Measurements from ENCODE around the gene ZNF18. TPM values are rescaled to one million over a fixed set of nuclear protein-coding genes. Genes with fewer than 3 reads are reported as not detected.

ZNF18 gene
- total RNA-seq, 2 experiments from 2014 or later, result 9.1 TPM

DNA sequence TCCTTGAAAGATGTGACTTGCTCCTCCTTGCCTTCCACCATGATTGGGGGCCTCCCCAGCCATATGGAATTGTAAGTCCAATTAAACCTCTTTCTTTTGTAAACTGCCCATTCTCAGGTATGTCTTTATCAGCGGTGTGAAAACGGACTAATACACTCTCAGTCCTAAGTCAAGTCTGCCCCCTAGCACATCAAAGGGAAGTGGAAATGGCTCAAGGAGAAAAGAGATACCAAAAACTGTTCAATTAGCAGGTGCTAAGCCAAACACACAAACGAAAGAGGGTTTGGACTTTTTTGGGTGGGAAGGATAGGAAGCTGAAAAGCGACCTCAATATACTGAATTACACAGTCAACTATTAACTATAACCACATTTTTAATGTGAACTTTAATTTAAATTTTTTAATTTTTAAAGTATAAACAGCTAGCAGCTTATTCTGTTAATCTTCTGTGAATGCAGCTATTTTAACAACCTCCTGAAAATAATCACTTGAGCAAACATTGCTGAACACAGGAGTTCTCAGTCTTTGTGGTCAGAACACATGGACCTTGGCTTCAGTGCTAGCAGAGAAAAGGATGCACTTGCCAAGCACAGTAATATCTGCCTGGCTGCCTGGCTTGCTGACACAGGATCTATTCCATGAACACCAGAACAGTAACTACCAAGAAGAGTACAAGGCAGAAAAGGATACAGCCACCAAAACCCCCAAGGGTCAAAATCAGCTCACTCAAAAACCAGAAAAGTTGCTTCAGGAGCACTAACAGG lies 10.9 kb downstream of the ZNF18 start:
- POLR2A ChIA-PET, result no interaction called here
- H4K20me1 ChIP-seq (ENCODE audit: insufficient read depth, low read length), result 0 out of 2 replicates have a peak, but pooled peaks cover 4% of the 10 kb centered on the region
- H3K4me3 ChIP-seq (ENCODE audit: low read depth, low read length, poor library complexity, severe bottlenecking), result no peak overlapping the region
- CTCF ChIA-PET (ENCODE audit: unreplicated experiment), result no interaction called here
- H3K4me2 ChIP-seq (ENCODE audit: low read length), result no peak overlapping the region
- no peak for DNase-seq (ENCODE audit: low spot score)
- no peaks in the 10 kb centered on the region for H3K9me3 ChIP-seq (ENCODE audit: low read length)
- no peaks in the 10 kb centered on the region for H3K79me2 ChIP-seq (ENCODE audit: insufficient read depth, low read depth, low read length)
- no peak overlapping the region for H3K27ac ChIP-seq (ENCODE audit: low read depth, low read length, poor library complexity, severe bottlenecking)
- H3K4me1 ChIP-seq (ENCODE audit: insufficient read depth, low read length, poor library complexity, severe bottlenecking), result no peaks in the 10 kb centered on the region
- intact Hi-C loops (cut with micrococcal nuclease; ENCODE audit: unreplicated experiment), result no loop called here
- BruUV-seq (replicated peaks), result no TSS peak
- H3K36me3 ChIP-seq (ENCODE audit: insufficient read depth, low read length), result peaks cover 20% of the 10 kb centered on the region; the same call in 1 of the 2 replicates
- no peak overlapping the region for H2AFZ ChIP-seq (ENCODE audit: low read length)
- H3K9me2 ChIP-seq (ENCODE audit: insufficient read depth, low read length), result no peaks in the 10 kb centered on the region
- no peak for TF ChIP-seq EZH2phosphoT487 (IDR thresholded peaks at IDR 0.05; ENCODE audit: borderline replicate concordance, low read depth, low read length)
- TF ChIP-seq, protein P1, sequence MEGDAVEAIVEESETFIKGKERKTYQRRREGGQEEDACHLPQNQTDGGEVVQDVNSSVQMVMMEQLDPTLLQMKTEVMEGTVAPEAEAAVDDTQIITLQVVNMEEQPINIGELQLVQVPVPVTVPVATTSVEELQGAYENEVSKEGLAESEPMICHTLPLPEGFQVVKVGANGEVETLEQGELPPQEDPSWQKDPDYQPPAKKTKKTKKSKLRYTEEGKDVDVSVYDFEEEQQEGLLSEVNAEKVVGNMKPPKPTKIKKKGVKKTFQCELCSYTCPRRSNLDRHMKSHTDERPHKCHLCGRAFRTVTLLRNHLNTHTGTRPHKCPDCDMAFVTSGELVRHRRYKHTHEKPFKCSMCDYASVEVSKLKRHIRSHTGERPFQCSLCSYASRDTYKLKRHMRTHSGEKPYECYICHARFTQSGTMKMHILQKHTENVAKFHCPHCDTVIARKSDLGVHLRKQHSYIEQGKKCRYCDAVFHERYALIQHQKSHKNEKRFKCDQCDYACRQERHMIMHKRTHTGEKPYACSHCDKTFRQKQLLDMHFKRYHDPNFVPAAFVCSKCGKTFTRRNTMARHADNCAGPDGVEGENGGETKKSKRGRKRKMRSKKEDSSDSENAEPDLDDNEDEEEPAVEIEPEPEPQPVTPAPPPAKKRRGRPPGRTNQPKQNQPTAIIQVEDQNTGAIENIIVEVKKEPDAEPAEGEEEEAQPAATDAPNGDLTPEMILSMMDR (conservative IDR thresholded peaks at IDR 0.05; ENCODE audit: low read length), result no peak

DNA sequence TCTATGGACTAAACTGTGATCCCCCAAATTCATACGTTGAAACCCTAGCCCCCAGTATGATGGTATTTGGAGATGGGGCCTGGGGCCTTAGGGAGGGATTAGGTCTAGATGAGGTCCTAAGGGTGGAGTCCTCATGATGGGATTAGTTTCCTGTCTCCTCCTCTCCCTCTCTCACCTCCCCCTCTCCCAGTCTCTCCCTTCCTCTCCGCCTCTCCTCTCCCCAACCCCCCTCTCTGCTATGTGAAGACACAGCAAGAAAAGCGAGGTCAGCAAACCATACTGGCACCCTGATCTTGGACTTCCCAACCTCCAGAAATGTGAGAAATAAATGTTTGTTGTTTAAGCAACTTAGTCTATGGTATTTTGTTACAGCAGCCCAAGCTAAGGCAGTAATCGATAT lies 15.4 kb downstream of the ZNF18 start:
- Histone ChIP-seq H3K4me3 (ENCODE audit: low read depth, low read length, poor library complexity, severe bottlenecking) (no peak overlapping the region), H3K27ac (ENCODE audit: low read depth, low read length, poor library complexity, severe bottlenecking) (no peak overlapping the region), H3K36me3 (ENCODE audit: insufficient read depth, low read length) (peaks cover 34% of the 10 kb centered on the region), H4K20me1 (ENCODE audit: insufficient read depth, low read length) (no peaks in the 10 kb centered on the region), H2AFZ (ENCODE audit: low read length) (no peak overlapping the region), H3K79me2 (ENCODE audit: insufficient read depth, low read depth, low read length) (no peaks in the 10 kb centered on the region), H3K9me2 (ENCODE audit: insufficient read depth, low read length) (no peaks in the 10 kb centered on the region), H3K4me2 (ENCODE audit: low read length) (no peak overlapping the region), H3K9me3 (ENCODE audit: low read length) (no peaks in the 10 kb centered on the region), H3K4me1 (ENCODE audit: insufficient read depth, low read length, poor library complexity, severe bottlenecking) (no peaks in the 10 kb centered on the region)
- no peak for DNase-seq (ENCODE audit: low spot score)
- TF ChIP-seq, protein P1 (conservative IDR thresholded peaks at IDR 0.05; ENCODE audit: low read length), result no peak
- TF ChIP-seq EZH2phosphoT487 (IDR thresholded peaks at IDR 0.05; ENCODE audit: borderline replicate concordance, low read depth, low read length), result no peak
- intact Hi-C loops (cut with micrococcal nuclease; ENCODE audit: unreplicated experiment), result no loop called here
- no TSS peak for BruUV-seq (replicated peaks)
- CTCF ChIA-PET (ENCODE audit: unreplicated experiment), result no interaction called here
- POLR2A ChIA-PET, result no interaction called here

DNA sequence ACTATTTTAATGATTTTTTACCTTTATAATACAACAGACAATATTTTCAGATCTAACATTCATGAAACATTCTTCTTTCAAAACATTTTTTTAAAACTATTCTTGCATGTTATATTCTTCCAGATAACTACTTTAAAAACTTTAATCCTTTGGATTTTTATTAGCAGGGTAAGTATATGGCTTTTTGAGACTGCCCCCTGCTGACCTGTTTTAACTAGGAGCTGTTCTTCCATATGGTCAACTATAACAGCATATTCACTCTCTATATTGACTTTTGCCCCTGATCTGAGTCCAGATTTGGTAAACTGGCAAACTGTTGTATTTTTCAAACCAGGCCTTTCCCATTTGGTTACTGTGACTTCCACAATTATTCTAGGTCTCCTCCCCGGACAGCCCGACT lies 16.5 kb downstream of the ZNF18 start:
- Histone ChIP-seq H3K27ac (ENCODE audit: low read depth, low read length, poor library complexity, severe bottlenecking) (no peak overlapping the region), H3K4me2 (ENCODE audit: low read length) (no peak overlapping the region), H3K9me2 (ENCODE audit: insufficient read depth, low read length) (no peaks in the 10 kb centered on the region), H3K36me3 (ENCODE audit: insufficient read depth, low read length) (peaks cover 35% of the 10 kb centered on the region), H2AFZ (ENCODE audit: low read length) (no peak overlapping the region), H4K20me1 (ENCODE audit: insufficient read depth, low read length) (no peaks in the 10 kb centered on the region), H3K79me2 (ENCODE audit: insufficient read depth, low read depth, low read length) (no peaks in the 10 kb centered on the region), H3K4me1 (ENCODE audit: insufficient read depth, low read length, poor library complexity, severe bottlenecking) (no peaks in the 10 kb centered on the region), H3K4me3 (ENCODE audit: low read depth, low read length, poor library complexity, severe bottlenecking) (no peak overlapping the region), H3K9me3 (ENCODE audit: low read length) (no peaks in the 10 kb centered on the region)
- BruUV-seq (replicated peaks), result no TSS peak
- no peak for DNase-seq (ENCODE audit: low spot score)
- intact Hi-C loops (cut with micrococcal nuclease; ENCODE audit: unreplicated experiment), result no loop called here
- CTCF ChIA-PET (ENCODE audit: unreplicated experiment), result no interaction called here
- TF ChIP-seq, protein P1 (conservative IDR thresholded peaks at IDR 0.05; ENCODE audit: low read length), result peak; percentile 62
- TF ChIP-seq EZH2phosphoT487 (IDR thresholded peaks at IDR 0.05; ENCODE audit: borderline replicate concordance, low read depth, low read length), result no peak
- POLR2A ChIA-PET, result no interaction called here
